ENCODE measurements around the gene CHST11. TPM values are rescaled to one million over a fixed set of nuclear protein-coding genes. Genes with fewer than 3 reads are reported as not detected.

The CHST11 gene
- total RNA-seq, 1 experiment from 2014 or later, result 6.7 TPM

GRCh38 chr12:104659058-104659457 is 202.3 kb downstream of the CHST11 start:
- Histone ChIP-seq H2BK12ac (ENCODE audit: insufficient read length, low read depth, low read length) (no peak overlapping the region), H2BK20ac (ENCODE audit: low read depth, low read length, poor library complexity, severe bottlenecking) (no peak overlapping the region), H3T11ph (ENCODE audit: low read length) (no peak overlapping the region), H3K79me2 (ENCODE audit: insufficient read depth, low read length) (no peaks in the 10 kb centered on the region), H3K4me1 (ENCODE audit: insufficient read depth, low read length) (peaks cover 2% of the 10 kb centered on the region; the same call in 1 of the 2 replicates), H3K27ac (ENCODE audit: insufficient read length, low read depth, low read length) (no peak overlapping the region), H4K20me1 (ENCODE audit: control insufficient read depth, insufficient read depth, insufficient read length) (peaks cover 3% of the 10 kb centered on the region), H3K4ac (ENCODE audit: low read depth, low read length) (no peak overlapping the region), H3K18ac (ENCODE audit: insufficient read length, low read depth, low read length) (no peak overlapping the region), H3K79me1 (ENCODE audit: insufficient read depth, low read depth, low read length, poor library complexity, severe bottlenecking) (no peaks in the 10 kb centered on the region), H3K56ac (ENCODE audit: insufficient read length, low read depth, low read length) (no peak overlapping the region), H4K91ac (ENCODE audit: insufficient read length, low read depth, low read length) (no peak overlapping the region), H2BK5ac (ENCODE audit: insufficient read length, low read length) (no peak overlapping the region), H3K23ac (ENCODE audit: insufficient read length, low read depth, low read length) (no peak overlapping the region), H3K9me3 (ENCODE audit: control insufficient read depth, low read depth, low read length) (no peaks in the 10 kb centered on the region), H2BK120ac (ENCODE audit: low read depth, low read length, poor library complexity, severe bottlenecking) (no peak overlapping the region), H3K14ac (ENCODE audit: insufficient read depth, low read length) (no peak overlapping the region), H2BK15ac (ENCODE audit: low read depth, low read length) (no peak overlapping the region), H3K23me2 (ENCODE audit: insufficient read length, low read depth, low read length, poor library complexity, severe bottlenecking) (no peaks in the 10 kb centered on the region), H4K5ac (ENCODE audit: insufficient read length, low read depth, low read length) (no peak overlapping the region), H3K27me3 (ENCODE audit: insufficient read depth, low read length) (no peaks in the 10 kb centered on the region), H3K9ac (ENCODE audit: extremely low read depth, insufficient read length, low read length) (no peak overlapping the region), H2AFZ (ENCODE audit: low read length) (no peak overlapping the region), H2AK5ac (ENCODE audit: insufficient read length, low read length) (no peak overlapping the region), H4K8ac (replicated peaks; ENCODE audit: insufficient read length, low read depth, low read length) (no peak overlapping the region), H3K4me2 (ENCODE audit: insufficient read depth, insufficient read length, low read length) (no peak overlapping the region)
- no peak for DNase-seq
- no peaks in the 10 kb centered on the region for H3K36me3 Mint-ChIP-seq (ENCODE audit: insufficient read depth in 1 of 3, low read depth in 3 of 3)
- H3K27ac Mint-ChIP-seq, result no peak overlapping the region; a peak in 1 of 7 replicates
- H3K9me3 Mint-ChIP-seq, result no peaks in the 10 kb centered on the region
- no CpG with 5 or more reads among the region's 5 CpGs for WGBS (ENCODE audit: extremely low coverage, insufficient read length, low lambda C conversion rate)
- H3K4me1 Mint-ChIP-seq, result peaks cover 37 to 48% of the 10 kb centered on the region in 2 experiments
- no peak overlapping the region for H3K4me3 Mint-ChIP-seq
- H3K27me3 Mint-ChIP-seq (ENCODE audit: low read depth), result no peaks in the 10 kb centered on the region; the same call in 1 of the 2 replicates
- TF ChIP-seq CTCF (conservative IDR thresholded peaks at IDR 0.05), result no peak
